OCI-LY1 (cell line): Measurements from ENCODE around the gene ZDHHC18.

Experiments
- EZH2 ChIP-seq: fragments of 200-600 bp; sonication (generic), shearing (Covaris generic); IDR thresholded peaks from 2 replicates; pipeline ENCODE4 v1.8.0; 2017; ENCODE audit warnings: borderline replicate concordance, mixed run types, mild to moderate bottlenecking, antibody characterized with exemption, low read length, moderate library complexity, mixed read lengths
- TF ChIP-seq, protein P1 (sequence below): fragments of 200-600 bp; sonication (generic), shearing (Covaris generic); IDR thresholded peaks from 2 replicates; pipeline ENCODE4 v1.5.1; 2017; ENCODE audit warnings: mild to moderate bottlenecking, antibody characterized with exemption, low read length, moderate library complexity, mixed read lengths

DNA sequence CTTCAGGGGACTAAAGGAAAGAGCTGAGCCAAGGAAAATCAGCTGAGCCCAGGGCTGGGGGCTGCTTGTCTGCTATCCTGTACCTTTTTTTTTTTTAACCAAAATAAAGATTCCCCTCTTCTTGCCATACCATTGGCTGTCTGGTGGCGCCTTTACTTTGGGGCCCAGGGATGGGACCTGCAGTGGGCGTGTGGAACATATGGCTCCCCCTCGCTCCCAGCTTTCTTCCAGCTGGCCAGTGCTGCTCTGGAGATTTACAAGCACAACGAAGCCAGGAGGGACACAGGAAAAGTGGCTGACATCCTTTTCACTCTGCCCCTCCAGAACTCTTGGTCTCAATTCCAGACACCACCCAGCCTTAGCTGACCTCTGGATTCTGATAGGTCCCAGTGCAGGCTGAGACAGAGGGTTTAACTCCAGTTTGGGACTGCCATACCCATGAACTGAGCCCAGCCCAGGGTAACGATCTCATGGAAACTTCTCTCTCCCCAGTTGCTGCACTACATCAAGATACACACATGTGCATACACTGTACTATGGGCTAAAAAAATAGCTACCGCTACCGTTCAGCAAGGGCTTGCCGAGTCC lies 31.1 kb downstream of the ZDHHC18 start:
- TF ChIP-seq, protein P1, sequence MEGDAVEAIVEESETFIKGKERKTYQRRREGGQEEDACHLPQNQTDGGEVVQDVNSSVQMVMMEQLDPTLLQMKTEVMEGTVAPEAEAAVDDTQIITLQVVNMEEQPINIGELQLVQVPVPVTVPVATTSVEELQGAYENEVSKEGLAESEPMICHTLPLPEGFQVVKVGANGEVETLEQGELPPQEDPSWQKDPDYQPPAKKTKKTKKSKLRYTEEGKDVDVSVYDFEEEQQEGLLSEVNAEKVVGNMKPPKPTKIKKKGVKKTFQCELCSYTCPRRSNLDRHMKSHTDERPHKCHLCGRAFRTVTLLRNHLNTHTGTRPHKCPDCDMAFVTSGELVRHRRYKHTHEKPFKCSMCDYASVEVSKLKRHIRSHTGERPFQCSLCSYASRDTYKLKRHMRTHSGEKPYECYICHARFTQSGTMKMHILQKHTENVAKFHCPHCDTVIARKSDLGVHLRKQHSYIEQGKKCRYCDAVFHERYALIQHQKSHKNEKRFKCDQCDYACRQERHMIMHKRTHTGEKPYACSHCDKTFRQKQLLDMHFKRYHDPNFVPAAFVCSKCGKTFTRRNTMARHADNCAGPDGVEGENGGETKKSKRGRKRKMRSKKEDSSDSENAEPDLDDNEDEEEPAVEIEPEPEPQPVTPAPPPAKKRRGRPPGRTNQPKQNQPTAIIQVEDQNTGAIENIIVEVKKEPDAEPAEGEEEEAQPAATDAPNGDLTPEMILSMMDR = no peak
- TF ChIP-seq EZH2 = no peak
